ENCODE measurements around the gene DVL3. TPM values are rescaled to one million over a fixed set of nuclear protein-coding genes. Genes with fewer than 3 reads are reported as not detected.
"Not testable (repeated sequence)": the region's sequence is repeated elsewhere in the genome, so short reads cannot be mapped to it uniquely, and the experiment has no call there.

The DVL3 gene
- total and polyA plus RNA-seq, 2 donors from 2014 or later = 30.3 to 57.4 TPM

- intact Hi-C loops (cut with DNase I) = no loop called here
- H3K27ac ChIP-seq (ENCODE audit: low read depth in 2 of 2, low read length in 2 of 2) = no peak overlapping the region
- TF ChIP-seq CTCF (IDR thresholded peaks at IDR 0.05; ENCODE audit: borderline replicate concordance, extremely low read depth, insufficient read depth) = no peak
- FAIRE-seq (no peak), DNase-seq (no peak)
- H3K4me3 ChIP-seq (ENCODE audit: low read length in 3 of 3) = no peak overlapping the region
- no peaks in the 10 kb centered on the region for H3K27me3 ChIP-seq (ENCODE audit: control insufficient read depth, insufficient read depth, low read length)
- H3K9me3 ChIP-seq (ENCODE audit: control insufficient read depth in 2 of 3, insufficient read depth in 1 of 3, low read length in 3 of 3) = no peaks in the 10 kb centered on the region
- no peaks in the 10 kb centered on the region for H3K4me1 ChIP-seq (ENCODE audit: control insufficient read depth in 2 of 3, insufficient read depth in 2 of 3, low read depth in 1 of 3, low read length in 3 of 3)
- H3K36me3 ChIP-seq (ENCODE audit: control insufficient read depth in 2 of 3, insufficient read depth in 3 of 3, low read length in 3 of 3) = no peaks in the 10 kb centered on the region
- no peak overlapping the region for H3K9ac ChIP-seq (ENCODE audit: low read length in 3 of 3)
Observed at GRCh38 chr3:184117636-184118035, 37.5 kb upstream of the DVL3 start.

GRCh38 chr3:184121031-184121430, 34.1 kb upstream of the DVL3 start:
- not testable (repeated sequence) for H3K9ac ChIP-seq (ENCODE audit: low read length in 3 of 3)

GRCh38 chr3:184126006-184126405, 29.2 kb upstream of the DVL3 start:
- Histone ChIP-seq H3K27ac (ENCODE audit: low read depth in 2 of 2, low read length in 2 of 2) (no peak overlapping the region), H3K9ac (ENCODE audit: low read length in 3 of 3) (no peak overlapping the region), H3K9me3 (ENCODE audit: control insufficient read depth in 2 of 3, insufficient read depth in 1 of 3, low read length in 3 of 3) (no peaks in the 10 kb centered on the region), H3K4me1 (ENCODE audit: control insufficient read depth in 2 of 3, insufficient read depth in 2 of 3, low read depth in 1 of 3, low read length in 3 of 3) (no peaks in the 10 kb centered on the region), H3K27me3 (ENCODE audit: control insufficient read depth, insufficient read depth, low read length) (no peaks in the 10 kb centered on the region), H3K4me3 (ENCODE audit: low read length in 3 of 3) (no peak overlapping the region), H3K36me3 (ENCODE audit: control insufficient read depth in 2 of 3, insufficient read depth in 3 of 3, low read length in 3 of 3) (no peaks in the 10 kb centered on the region)
- TF ChIP-seq CTCF (IDR thresholded peaks at IDR 0.05; ENCODE audit: borderline replicate concordance, extremely low read depth, insufficient read depth) = no peak
- FAIRE-seq (no peak), DNase-seq (no peak)
- intact Hi-C loops (cut with DNase I) = no loop called here

More at GRCh38 chr3:184121031-184121430, 34.1 kb upstream of the DVL3 start:
- H3K36me3 ChIP-seq (ENCODE audit: control insufficient read depth in 2 of 3, insufficient read depth in 3 of 3, low read length in 3 of 3); H3K4me3 ChIP-seq (ENCODE audit: low read length in 3 of 3); H3K27ac ChIP-seq (ENCODE audit: low read depth in 2 of 2, low read length in 2 of 2); H3K9me3 ChIP-seq (ENCODE audit: control insufficient read depth in 2 of 3, insufficient read depth in 1 of 3, low read length in 3 of 3); FAIRE-seq; H3K27me3 ChIP-seq (ENCODE audit: control insufficient read depth, insufficient read depth, low read length); DNase-seq; H3K4me1 ChIP-seq (ENCODE audit: control insufficient read depth in 2 of 3, insufficient read depth in 2 of 3, low read depth in 1 of 3, low read length in 3 of 3); intact Hi-C loops (cut with DNase I): not testable (repeated sequence)

- no peak for TF ChIP-seq CTCF (IDR thresholded peaks at IDR 0.05; ENCODE audit: borderline replicate concordance, extremely low read depth, insufficient read depth)
- DNase-seq = peak in 2 of 5 donors; percentile 11 to 42
- Histone ChIP-seq H3K9ac (ENCODE audit: low read length in 3 of 3) (no peak overlapping the region), H3K27me3 (ENCODE audit: control insufficient read depth, insufficient read depth, low read length) (no peaks in the 10 kb centered on the region), H3K4me3 (ENCODE audit: low read length in 3 of 3) (no peak overlapping the region), H3K4me1 (ENCODE audit: control insufficient read depth in 2 of 3, insufficient read depth in 2 of 3, low read depth in 1 of 3, low read length in 3 of 3) (peaks cover 0 to 3% (median 0%) of the 10 kb centered on the region in 3 donors), H3K9me3 (ENCODE audit: control insufficient read depth in 2 of 3, insufficient read depth in 1 of 3, low read length in 3 of 3) (no peaks in the 10 kb centered on the region), H3K36me3 (ENCODE audit: control insufficient read depth in 2 of 3, insufficient read depth in 3 of 3, low read length in 3 of 3) (no peaks in the 10 kb centered on the region), H3K27ac (ENCODE audit: low read depth in 2 of 2, low read length in 2 of 2) (no peak overlapping the region)
- FAIRE-seq = no peak
- intact Hi-C loops (cut with DNase I) = no loop called here
Observed at GRCh38 chr3:184129012-184129411, 26.2 kb upstream of the DVL3 start.

Data from kidney (tissue), 14 donors.